ENCODE results near the gene SENP6. TPM values are rescaled to one million over a fixed set of nuclear protein-coding genes. Genes with fewer than 3 reads are reported as not detected.

The SENP6 gene
- total RNA-seq, 1 experiment from 2014 or later, result 116 TPM

GRCh38 chr6:75656479-75656878, 54.8 kb downstream of the SENP6 start:
- Mint-ChIP-seq H3K36me3 (ENCODE audit: insufficient read depth in 1 of 3, low read depth in 3 of 3) (peaks cover 10 to 55% (median 51%) of the 10 kb centered on the region in 3 experiments; a peak in 6 of 7 replicates), H3K27ac (peak overlapping the region in 1 of 3 experiments; percentile 3; a peak in 1 of 7 replicates), H3K4me3 (no peak overlapping the region), H3K27me3 (ENCODE audit: low read depth) (no peaks in the 10 kb centered on the region), H3K9me3 (no peaks in the 10 kb centered on the region), H3K4me1 (no peaks in the 10 kb centered on the region)
- no peak for DNase-seq
- H3K56ac ChIP-seq (ENCODE audit: insufficient read length, low read depth, low read length), result no peak overlapping the region
- no peaks in the 10 kb centered on the region for H3K79me2 ChIP-seq (ENCODE audit: insufficient read depth, low read length)
- no peak overlapping the region for H3K18ac ChIP-seq (ENCODE audit: insufficient read length, low read depth, low read length)
- no peak overlapping the region for H4K8ac ChIP-seq (replicated peaks; ENCODE audit: insufficient read length, low read depth, low read length)
- H3K23ac ChIP-seq (ENCODE audit: insufficient read length, low read depth, low read length), result no peak overlapping the region
- H2BK5ac ChIP-seq (ENCODE audit: insufficient read length, low read length), result no peak overlapping the region
- no peaks in the 10 kb centered on the region for H3K27me3 ChIP-seq (ENCODE audit: insufficient read depth, low read length)
- no peaks in the 10 kb centered on the region for H4K20me1 ChIP-seq (ENCODE audit: control insufficient read depth, insufficient read depth, insufficient read length)
- no peak overlapping the region for H2AFZ ChIP-seq (ENCODE audit: low read length)
- no peak overlapping the region for H4K5ac ChIP-seq (ENCODE audit: insufficient read length, low read depth, low read length)
- no peak overlapping the region for H3K27ac ChIP-seq (ENCODE audit: insufficient read length, low read depth, low read length)
- H3K79me1 ChIP-seq (ENCODE audit: insufficient read depth, low read depth, low read length, poor library complexity, severe bottlenecking), result peaks cover 2% of the 10 kb centered on the region
- no peak overlapping the region for H3T11ph ChIP-seq (ENCODE audit: low read length)
- no peaks in the 10 kb centered on the region for H3K9me3 ChIP-seq (ENCODE audit: control insufficient read depth, low read depth, low read length)
- H2BK12ac ChIP-seq (ENCODE audit: insufficient read length, low read depth, low read length), result no peak overlapping the region
- no peak overlapping the region for H2BK120ac ChIP-seq (ENCODE audit: low read depth, low read length, poor library complexity, severe bottlenecking)
- H3K23me2 ChIP-seq (ENCODE audit: insufficient read length, low read depth, low read length, poor library complexity, severe bottlenecking), result no peaks in the 10 kb centered on the region
- no peaks in the 10 kb centered on the region for H3K4me1 ChIP-seq (ENCODE audit: insufficient read depth, low read length)
- H3K9ac ChIP-seq (ENCODE audit: extremely low read depth, insufficient read length, low read length), result no peak overlapping the region
- no peak for TF ChIP-seq CTCF (conservative IDR thresholded peaks at IDR 0.05)
- no peak overlapping the region for H2BK20ac ChIP-seq (ENCODE audit: low read depth, low read length, poor library complexity, severe bottlenecking)
- no peak overlapping the region for H2AK5ac ChIP-seq (ENCODE audit: insufficient read length, low read length)
- no peak overlapping the region for H3K4ac ChIP-seq (ENCODE audit: low read depth, low read length)
- H3K4me2 ChIP-seq (ENCODE audit: insufficient read depth, insufficient read length, low read length), result no peak overlapping the region
- H2BK15ac ChIP-seq (ENCODE audit: low read depth, low read length), result no peak overlapping the region
- no peak overlapping the region for H4K91ac ChIP-seq (ENCODE audit: insufficient read length, low read depth, low read length)
- H3K14ac ChIP-seq (ENCODE audit: insufficient read depth, low read length), result no peak overlapping the region

All from H9 (cell line).